ENCODE results near the gene CAPN12. TPM values are rescaled to one million over a fixed set of nuclear protein-coding genes. Genes with fewer than 3 reads are reported as not detected.

Gene CAPN12
- total RNA-seq, 2 experiments from 2014 or later: 1.2 to 2.6 TPM

DNA sequence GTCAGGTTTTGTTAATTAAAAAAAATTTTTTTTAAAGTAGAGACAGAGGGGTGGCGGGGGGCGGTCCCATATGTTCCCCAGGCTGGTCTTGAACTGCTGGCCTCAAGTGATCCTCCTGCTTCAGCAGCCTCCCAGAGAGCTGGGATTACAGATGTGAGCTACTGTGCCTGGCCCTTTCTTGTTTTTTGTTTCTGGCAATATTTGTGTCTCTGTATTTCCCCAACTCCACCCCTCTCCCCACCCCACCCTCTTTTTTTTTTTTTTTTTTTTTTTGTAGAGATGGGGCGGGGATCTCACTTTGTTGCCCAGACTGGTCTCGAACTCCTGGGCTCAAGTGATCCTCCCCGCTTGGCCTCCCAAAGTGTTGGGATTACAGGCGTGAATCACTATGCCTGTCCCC is 600 bp upstream of the CAPN12 start:
- Histone ChIP-seq H3K79me2 (ENCODE audit: insufficient read depth, low read depth, low read length) (no peaks in the 10 kb centered on the region), H2AFZ (ENCODE audit: low read length) (no peak overlapping the region), H3K9me2 (ENCODE audit: insufficient read depth, low read length) (no peaks in the 10 kb centered on the region), H4K20me1 (ENCODE audit: insufficient read depth, low read length) (no peaks in the 10 kb centered on the region), H3K4me1 (ENCODE audit: insufficient read depth, low read length, poor library complexity, severe bottlenecking) (no peaks in the 10 kb centered on the region), H3K4me3 (ENCODE audit: low read depth, low read length, poor library complexity, severe bottlenecking) (no peak overlapping the region), H3K27ac (ENCODE audit: low read depth, low read length, poor library complexity, severe bottlenecking) (no peak overlapping the region), H3K36me3 (ENCODE audit: insufficient read depth, low read length) (no peaks in the 10 kb centered on the region), H3K9me3 (ENCODE audit: low read length) (no peaks in the 10 kb centered on the region), H3K4me2 (ENCODE audit: low read length) (no peak overlapping the region)
- CTCF ChIA-PET (ENCODE audit: unreplicated experiment): no interaction called here
- no TSS peak for BruUV-seq (replicated peaks)
- no peak for DNase-seq (ENCODE audit: low spot score)
- POLR2A ChIA-PET: interaction anchor here (0.7 kb wide), 1 partner anchor 172 kb away, joined by 7 read pairs; no protein-coding TSS in a partner anchor
- intact Hi-C loops (cut with micrococcal nuclease; ENCODE audit: unreplicated experiment): no loop called here
- TF ChIP-seq, protein P1, sequence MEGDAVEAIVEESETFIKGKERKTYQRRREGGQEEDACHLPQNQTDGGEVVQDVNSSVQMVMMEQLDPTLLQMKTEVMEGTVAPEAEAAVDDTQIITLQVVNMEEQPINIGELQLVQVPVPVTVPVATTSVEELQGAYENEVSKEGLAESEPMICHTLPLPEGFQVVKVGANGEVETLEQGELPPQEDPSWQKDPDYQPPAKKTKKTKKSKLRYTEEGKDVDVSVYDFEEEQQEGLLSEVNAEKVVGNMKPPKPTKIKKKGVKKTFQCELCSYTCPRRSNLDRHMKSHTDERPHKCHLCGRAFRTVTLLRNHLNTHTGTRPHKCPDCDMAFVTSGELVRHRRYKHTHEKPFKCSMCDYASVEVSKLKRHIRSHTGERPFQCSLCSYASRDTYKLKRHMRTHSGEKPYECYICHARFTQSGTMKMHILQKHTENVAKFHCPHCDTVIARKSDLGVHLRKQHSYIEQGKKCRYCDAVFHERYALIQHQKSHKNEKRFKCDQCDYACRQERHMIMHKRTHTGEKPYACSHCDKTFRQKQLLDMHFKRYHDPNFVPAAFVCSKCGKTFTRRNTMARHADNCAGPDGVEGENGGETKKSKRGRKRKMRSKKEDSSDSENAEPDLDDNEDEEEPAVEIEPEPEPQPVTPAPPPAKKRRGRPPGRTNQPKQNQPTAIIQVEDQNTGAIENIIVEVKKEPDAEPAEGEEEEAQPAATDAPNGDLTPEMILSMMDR (conservative IDR thresholded peaks at IDR 0.05; ENCODE audit: low read length): no peak
- TF ChIP-seq EZH2phosphoT487 (IDR thresholded peaks at IDR 0.05; ENCODE audit: borderline replicate concordance, low read depth, low read length): no peak

DNA sequence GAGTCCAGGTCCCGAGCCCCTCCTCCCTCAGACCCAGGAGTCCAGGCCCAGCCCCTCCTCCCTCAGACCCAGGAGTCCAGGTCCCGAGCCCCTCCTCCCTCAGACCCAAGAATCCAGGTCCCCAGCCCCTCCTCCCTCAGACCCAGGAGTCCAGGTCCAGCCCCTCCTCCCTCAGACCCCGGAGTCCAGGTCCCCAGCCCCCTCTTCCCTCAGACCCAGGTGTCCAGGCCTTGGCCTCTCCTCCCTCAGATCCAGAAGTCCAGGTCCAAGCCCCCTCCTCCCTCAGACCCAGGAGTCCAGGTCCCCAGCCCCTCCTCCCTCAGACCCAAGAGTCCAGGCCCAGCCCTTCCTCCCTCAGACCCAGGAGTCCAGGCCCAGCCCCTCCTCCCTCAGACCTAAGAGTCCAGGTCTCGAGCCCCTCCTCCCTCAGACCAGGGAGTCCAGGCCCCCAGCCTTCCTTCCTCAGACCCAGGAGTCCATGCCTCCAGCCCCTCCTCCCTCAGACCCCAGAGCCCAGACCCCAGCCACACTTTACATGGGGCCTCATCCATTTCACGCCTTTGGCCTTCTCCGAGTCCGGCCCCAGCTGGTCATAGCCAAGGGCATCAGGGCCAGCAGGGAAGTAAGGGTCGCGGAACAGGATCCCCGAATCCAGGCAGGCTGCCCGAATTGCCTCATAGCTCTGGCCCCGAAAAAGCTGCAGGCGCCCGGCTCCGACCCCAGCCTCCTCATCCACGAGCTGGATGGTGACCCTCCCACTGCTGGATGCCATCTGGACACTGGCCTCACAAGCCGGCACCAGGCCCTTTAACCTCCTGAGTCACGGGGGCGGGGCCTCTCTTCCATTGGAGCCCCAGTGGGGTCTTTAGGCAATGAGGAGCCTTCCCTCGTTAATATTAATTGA is 628 bp downstream of the CAPN12 start:
- CTCF ChIA-PET (ENCODE audit: unreplicated experiment): no interaction called here
- no peak overlapping the region for H3K4me3 ChIP-seq (ENCODE audit: low read depth, low read length, poor library complexity, severe bottlenecking)
- intact Hi-C loops (cut with micrococcal nuclease; ENCODE audit: unreplicated experiment): no loop called here
- no peak overlapping the region for H3K27ac ChIP-seq (ENCODE audit: low read depth, low read length, poor library complexity, severe bottlenecking)
- H4K20me1 ChIP-seq (ENCODE audit: insufficient read depth, low read length): no peaks in the 10 kb centered on the region
- no peaks in the 10 kb centered on the region for H3K9me2 ChIP-seq (ENCODE audit: insufficient read depth, low read length)
- TF ChIP-seq, protein P1 (conservative IDR thresholded peaks at IDR 0.05; ENCODE audit: low read length): no peak
- TF ChIP-seq EZH2phosphoT487 (IDR thresholded peaks at IDR 0.05; ENCODE audit: borderline replicate concordance, low read depth, low read length): no peak
- no TSS peak for BruUV-seq (replicated peaks)
- no peaks in the 10 kb centered on the region for H3K79me2 ChIP-seq (ENCODE audit: insufficient read depth, low read depth, low read length)
- H3K9me3 ChIP-seq (ENCODE audit: low read length): no peaks in the 10 kb centered on the region
- H3K4me2 ChIP-seq (ENCODE audit: low read length): no peak overlapping the region
- no peaks in the 10 kb centered on the region for H3K4me1 ChIP-seq (ENCODE audit: insufficient read depth, low read length, poor library complexity, severe bottlenecking)
- POLR2A ChIA-PET: no interaction called here
- H2AFZ ChIP-seq (ENCODE audit: low read length): no peak overlapping the region
- DNase-seq (ENCODE audit: low spot score): no peak
- no peaks in the 10 kb centered on the region for H3K36me3 ChIP-seq (ENCODE audit: insufficient read depth, low read length)

DNA sequence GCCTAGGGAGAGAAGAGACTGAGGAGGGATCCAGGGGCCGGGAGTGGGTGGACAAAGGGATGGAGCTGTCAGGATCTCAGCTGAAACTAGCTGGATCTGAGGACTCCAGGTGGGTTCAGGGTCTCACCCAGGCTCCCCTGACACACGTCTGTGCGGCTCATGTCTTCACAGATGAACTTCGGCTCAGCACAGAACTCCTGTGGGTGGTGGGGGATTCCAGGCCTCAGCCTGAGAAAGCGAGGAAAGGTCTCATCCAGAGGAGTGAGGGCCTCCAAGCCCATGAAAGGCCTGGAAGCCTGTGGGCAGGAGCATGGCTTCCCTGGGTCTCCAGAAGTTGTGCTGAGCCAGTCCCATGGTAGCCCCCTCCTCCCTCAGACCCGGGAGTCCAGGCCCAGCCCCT is 1.4 kb downstream of the CAPN12 start:
- H2AFZ ChIP-seq (ENCODE audit: low read length): no peak overlapping the region
- DNase-seq (ENCODE audit: low spot score): no peak
- H3K9me2 ChIP-seq (ENCODE audit: insufficient read depth, low read length): no peaks in the 10 kb centered on the region
- intact Hi-C loops (cut with micrococcal nuclease; ENCODE audit: unreplicated experiment): no loop called here
- H3K9me3 ChIP-seq (ENCODE audit: low read length): no peaks in the 10 kb centered on the region
- no peaks in the 10 kb centered on the region for H3K4me1 ChIP-seq (ENCODE audit: insufficient read depth, low read length, poor library complexity, severe bottlenecking)
- H3K4me3 ChIP-seq (ENCODE audit: low read depth, low read length, poor library complexity, severe bottlenecking): no peak overlapping the region
- H3K79me2 ChIP-seq (ENCODE audit: insufficient read depth, low read depth, low read length): no peaks in the 10 kb centered on the region
- no peak overlapping the region for H3K4me2 ChIP-seq (ENCODE audit: low read length)
- H3K36me3 ChIP-seq (ENCODE audit: insufficient read depth, low read length): no peaks in the 10 kb centered on the region
- ChIA-PET CTCF (ENCODE audit: unreplicated experiment) (no interaction called here), POLR2A (interaction anchor here (0.7 kb wide), 1 partner anchor 332 kb away, joined by 6 read pairs; no protein-coding TSS in a partner anchor)
- no peaks in the 10 kb centered on the region for H4K20me1 ChIP-seq (ENCODE audit: insufficient read depth, low read length)
- BruUV-seq (replicated peaks): no TSS peak
- no peak overlapping the region for H3K27ac ChIP-seq (ENCODE audit: low read depth, low read length, poor library complexity, severe bottlenecking)
- TF ChIP-seq EZH2phosphoT487 (IDR thresholded peaks at IDR 0.05; ENCODE audit: borderline replicate concordance, low read depth, low read length): no peak
- TF ChIP-seq, protein P1 (conservative IDR thresholded peaks at IDR 0.05; ENCODE audit: low read length): no peak
